GM12892 (cell line): ENCODE measurements around the gene GBA3.

ENCODE experiments used
- POLR2A ChIP-seq: IDR thresholded peaks from 2 replicates; pipeline ENCODE4 v1.6.1; 2011; ENCODE audit warnings: low read depth, low read length, control low read depth
- POLR2AphosphoS5 ChIP-seq: IDR thresholded peaks from 2 replicates; pipeline ENCODE4 v1.6.1; 2011; ENCODE audit warnings: low read depth, low read length, control low read depth
- TAF1 ChIP-seq: IDR thresholded peaks from 2 replicates; pipeline ENCODE4 v1.6.1; 2011; ENCODE audit warnings: low read depth, mild to moderate bottlenecking, control low read depth, low read length, borderline replicate concordance

DNA sequence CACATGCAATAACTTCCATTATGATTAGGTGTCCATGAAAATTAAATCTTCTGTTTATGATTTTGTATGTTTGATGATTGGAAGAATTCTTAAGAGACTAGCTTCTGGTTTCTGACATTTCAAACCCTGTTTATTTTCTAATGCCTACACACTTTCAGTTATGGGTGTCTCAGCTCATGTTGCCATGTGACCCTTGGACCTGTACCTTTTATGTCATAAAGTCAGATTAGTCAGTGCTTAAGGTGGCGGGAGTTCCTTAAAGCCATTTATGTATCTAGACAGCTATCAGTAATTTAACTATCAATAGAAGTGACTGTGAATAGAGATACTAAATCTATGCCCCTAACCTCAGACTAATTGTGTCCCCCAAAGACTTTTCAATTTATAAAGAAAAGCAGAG is 155.6 kb downstream of the GBA3 start:
- no peak for TF ChIP-seq POLR2AphosphoS5
- no peak for TF ChIP-seq POLR2A
- TF ChIP-seq TAF1 = no peak
